Inflammatory macrophage treated with lipopolysaccharide for 4 hours (primary cell): ENCODE data around the gene CALCOCO1.

Experiments used
- DNase-seq: peaks from one replicate; pipeline ENCODE4 v3.0.0-alpha.2; 2020

Gene CALCOCO1

GRCh38 chr12:53659571-53659981 is 67.7 kb downstream of the CALCOCO1 start:
- no peak for DNase-seq

- DNase-seq: no peak
Measured at GRCh38 chr12:53659011-53659551, 68.2 kb downstream of the CALCOCO1 start.
